H1 (cell line): Measurements from ENCODE around the gene RCOR2. TPM values are rescaled to one million over a fixed set of nuclear protein-coding genes. Genes with fewer than 3 reads are reported as not detected.

Experiments used
- CTCF ChIA-PET: fragments of 300-600 bp; sonication (Branson Sonifier 250); formaldehyde crosslinking; loops from one replicate; lab custom pipeline; 2021; ENCODE audit not compliant: partially characterized antibody; lab: Charles Lee
- POLR2A ChIA-PET: fragments of 300-600 bp; sonication (Branson Sonifier 250); formaldehyde crosslinking; loops from one replicate; lab custom pipeline; 2021; ENCODE audit warnings: inconsistent platforms; ENCODE audit not compliant: partially characterized antibody; lab: Charles Lee
- DNase-seq, 2 experiments: peaks; one replicate each; pipeline versions ENCODE4 v3.0.0 to v3.0.0-alpha.2; 2010 to 2022; ENCODE audit warnings: low spot score in 2 of 2, low read depth in 1 of 2, mixed read lengths in 1 of 2
- FAIRE-seq: peaks from 2 replicates; lab custom pipeline; 2011; peaks lifted over from hg19 to GRCh38; lab: Jason Lieb, UNC
- H2AFZ ChIP-seq: 2 replicates; pipeline ENCODE4 v1.8.1; 2012; ENCODE audit warnings: low read length, inconsistent platforms
- H2AK5ac ChIP-seq: 2 replicates; pipeline ENCODE4 v1.6.1; 2013; ENCODE audit warnings: low read depth, low read length
- H2BK120ac ChIP-seq: replicated peaks from 2 replicates; pipeline ENCODE3; 2013; ENCODE audit warnings: low read depth, low read length, inconsistent platforms
- H2BK12ac ChIP-seq: 2 replicates; pipeline ENCODE4 v1.6.1; 2013; ENCODE audit warnings: low read depth, low read length
- H2BK15ac ChIP-seq: 2 replicates; pipeline ENCODE4 v1.6.1; 2013; ENCODE audit warnings: low read length
- H2BK20ac ChIP-seq: 2 replicates; pipeline ENCODE4 v1.6.1; 2013; ENCODE audit warnings: low read length
- H2BK5ac ChIP-seq: 2 replicates; pipeline ENCODE4 v1.6.1; 2013; ENCODE audit warnings: low read depth, low read length
- H3K14ac ChIP-seq: 2 replicates; pipeline ENCODE4 v1.6.1; 2013; ENCODE audit warnings: inconsistent platforms; ENCODE audit not compliant: insufficient read length
- H3K18ac ChIP-seq: 2 replicates; pipeline ENCODE4 v1.6.1; 2013; ENCODE audit warnings: low read length; ENCODE audit errors: extremely low read depth
- H3K23ac ChIP-seq: 2 replicates; pipeline ENCODE4 v1.6.1; 2013; ENCODE audit warnings: inconsistent platforms; ENCODE audit not compliant: insufficient read length
- H3K23me2 ChIP-seq: 2 replicates; pipeline ENCODE4 v1.6.1; 2013; ENCODE audit warnings: low read depth, low read length
- H3K27ac ChIP-seq: 2 replicates; pipeline ENCODE4 v1.6.1; 2011; ENCODE audit warnings: low read depth, low read length, inconsistent platforms
- H3K27me3 ChIP-seq, 4 experiments: replicated peaks in 1 of 4; 1 replicate in 1 of 4; 2 replicates in 3 of 4; pipeline versions ENCODE4 v1.6.1 to v1.8.1; 2011 to 2013; ENCODE audit warnings: low read length in 3 of 4, mild to moderate bottlenecking in 3 of 4, inconsistent platforms in 2 of 4, mixed read lengths in 2 of 4, moderate library complexity in 1 of 4; ENCODE audit not compliant: control insufficient read depth in 3 of 4, insufficient read depth in 3 of 4; ENCODE audit errors: extremely low read depth in 1 of 4
- H3K36me3 ChIP-seq, 4 experiments: 2 replicates each; pipeline versions ENCODE4 v1.6.1 to v1.8.1; 2011 to 2013; ENCODE audit warnings: mild to moderate bottlenecking in 4 of 4, low read length in 3 of 4, moderate library complexity in 2 of 4, control low read depth in 1 of 4, inconsistent platforms in 1 of 4; ENCODE audit not compliant: insufficient read depth in 4 of 4, control insufficient read depth in 2 of 4
- H3K4ac ChIP-seq: replicated peaks from 2 replicates; pipeline ENCODE3; 2013; ENCODE audit warnings: low read length, low read depth, mixed read lengths, inconsistent platforms; ENCODE audit not compliant: insufficient read length
- H3K4me1 ChIP-seq, 4 experiments: replicated peaks in 1 of 4; 1 replicate in 1 of 4; 2 replicates in 3 of 4; pipeline versions ENCODE4 v1.6.1 to v1.8.1; 2011 to 2013; ENCODE audit warnings: low read length in 3 of 4, inconsistent platforms in 2 of 4, mixed read lengths in 1 of 4; ENCODE audit not compliant: insufficient read depth in 4 of 4, control insufficient read depth in 3 of 4
- H3K4me2 ChIP-seq, 2 experiments: 2 replicates each; pipeline versions ENCODE4 v1.6.1 to v1.8.1; 2011 to 2013; ENCODE audit warnings: low read depth in 2 of 2, low read length in 2 of 2, control low read depth in 1 of 2, inconsistent platforms in 1 of 2, mild to moderate bottlenecking in 1 of 2; ENCODE audit not compliant: insufficient read depth in 1 of 2
- H3K4me3 ChIP-seq, 4 experiments: fragments of 200-600, 300-600 bp in 1 of 4; sonication (generic), shearing (Covaris generic), sonication (Bioruptor Twin) in 1 of 4; 2 replicates each; pipeline versions ENCODE4 v1.5.1 to v1.8.1; 2011 to 2016; ENCODE audit warnings: low read length in 4 of 4, low read depth in 3 of 4, control low read depth in 2 of 4, inconsistent platforms in 2 of 4, mild to moderate bottlenecking in 2 of 4, mixed read lengths in 1 of 4, moderate library complexity in 1 of 4; ENCODE audit not compliant: insufficient read depth in 2 of 4; ENCODE audit errors: extremely low read depth in 1 of 4
- H3K56ac ChIP-seq: replicated peaks from 2 replicates; pipeline ENCODE3; 2013; ENCODE audit warnings: low read depth, mild to moderate bottlenecking, mixed read lengths, low read length, inconsistent platforms; ENCODE audit not compliant: insufficient read length
- H3K79me1 ChIP-seq: 2 replicates; pipeline ENCODE4 v1.6.1; 2013; ENCODE audit warnings: low read depth, low read length, control low read depth
- H3K79me2 ChIP-seq, 2 experiments: 2 replicates each; pipeline versions ENCODE4 v1.6.1 to v1.8.1; 2012 to 2013; ENCODE audit warnings: low read length in 2 of 2, mild to moderate bottlenecking in 2 of 2, inconsistent platforms in 1 of 2; ENCODE audit not compliant: insufficient read depth in 2 of 2, control insufficient read depth in 1 of 2
- H3K9ac ChIP-seq, 4 experiments: replicated peaks in 1 of 4; 1 replicate in 1 of 4; 2 replicates in 3 of 4; pipeline versions ENCODE4 v1.6.1 to v1.8.1; 2011 to 2013; ENCODE audit warnings: low read depth in 3 of 4, low read length in 3 of 4, control low read depth in 2 of 4, mild to moderate bottlenecking in 2 of 4, moderate library complexity in 2 of 4, inconsistent platforms in 1 of 4; ENCODE audit errors: extremely low read depth in 1 of 4
- H3K9me3 ChIP-seq, 2 experiments: 2 replicates each; pipeline versions ENCODE4 v1.6.1 to v1.8.1; 2012 to 2013; ENCODE audit warnings: mild to moderate bottlenecking in 2 of 2, moderate library complexity in 2 of 2, control low read depth in 1 of 2, inconsistent platforms in 1 of 2, low read depth in 1 of 2, low read length in 1 of 2, mixed read lengths in 1 of 2; ENCODE audit not compliant: insufficient read depth in 2 of 2
- H4K20me1 ChIP-seq, 2 experiments: replicated peaks in 1 of 2; 2 replicates each; pipeline versions ENCODE3 to v1.8.1; 2011 to 2013; ENCODE audit warnings: inconsistent platforms in 2 of 2, low read length in 2 of 2, mild to moderate bottlenecking in 1 of 2; ENCODE audit not compliant: insufficient read depth in 2 of 2, control insufficient read depth in 1 of 2
- H4K5ac ChIP-seq: 2 replicates; pipeline ENCODE4 v1.6.1; 2013; ENCODE audit warnings: low read length, low read depth, mixed read lengths, inconsistent platforms; ENCODE audit not compliant: insufficient read length
- H4K8ac ChIP-seq: 2 replicates; pipeline ENCODE4 v1.8.0; 2013; ENCODE audit warnings: mild to moderate bottlenecking, moderate library complexity, low read length, inconsistent platforms; ENCODE audit not compliant: insufficient read depth; ENCODE audit errors: extremely low read depth
- H4K91ac ChIP-seq: replicated peaks from 2 replicates; pipeline ENCODE3; 2013; ENCODE audit warnings: low read length, mixed read lengths, inconsistent platforms; ENCODE audit not compliant: insufficient read length
- CEBPB ChIP-seq: IDR thresholded peaks from 2 replicates; pipeline ENCODE4 v1.6.1; 2012; ENCODE audit warnings: low read depth, low read length
- SP1 ChIP-seq: IDR thresholded peaks from 2 replicates; pipeline ENCODE4 v1.6.1; 2011; ENCODE audit warnings: low read depth, low read length
- WGBS, 2 experiments: shearing (Covaris generic) in 1 of 2; methylation state at CpG; one replicate each; pipeline versions ENCODE4 v1.1.6 to v1.1.7; 2013 to 2015; ENCODE audit warnings: low lambda C conversion rate in 2 of 2, mixed read lengths in 2 of 2, inconsistent platforms in 1 of 2, low coverage in 1 of 2, missing lambda C conversion rate in 1 of 2; ENCODE audit not compliant: insufficient replicate concordance in 2 of 2, insufficient coverage in 1 of 2, insufficient read length in 1 of 2; ENCODE audit errors: extremely low coverage in 1 of 2, missing lambda C conversion rate in 1 of 2; 5-methylcytosine and 5-hydroxymethylcytosine counted together
- polyA plus RNA-seq, 7 experiments: library from polyadenylated mRNA; depleted of rRNA in 3 of 7; stranded (reverse) in 5 of 7; unstranded in 2 of 7; fragments of >200 nt in 5 of 7; fragments of 200-250 nt in 2 of 7; gene quantifications; 1 replicate in 5 of 7; 2 replicates in 1 of 7; 4 replicates in 1 of 7; pipeline versions ENCODE4 v1.2.1 to v1.2.3, GENCODE V29; 2011 to 2013; ENCODE audit warnings: missing spikeins in 2 of 7, mixed read lengths in 2 of 7
- total RNA-seq: library from RNA; stranded (reverse); fragmentation: NEBNext Ultra II Directional; extraction: Animal tissue kit (Norgen Biotek cat#: 25700); gene quantifications from 2 replicates; pipeline ENCODE4 v1.2.1, GENCODE V29; 2021

RCOR2 gene
- total and polyA plus RNA-seq, 2 of the 8 experiments (the other 6 are each of a cell fraction or from before 2014, with no cell fraction given): 54.6 to 78.0 TPM

DNA sequence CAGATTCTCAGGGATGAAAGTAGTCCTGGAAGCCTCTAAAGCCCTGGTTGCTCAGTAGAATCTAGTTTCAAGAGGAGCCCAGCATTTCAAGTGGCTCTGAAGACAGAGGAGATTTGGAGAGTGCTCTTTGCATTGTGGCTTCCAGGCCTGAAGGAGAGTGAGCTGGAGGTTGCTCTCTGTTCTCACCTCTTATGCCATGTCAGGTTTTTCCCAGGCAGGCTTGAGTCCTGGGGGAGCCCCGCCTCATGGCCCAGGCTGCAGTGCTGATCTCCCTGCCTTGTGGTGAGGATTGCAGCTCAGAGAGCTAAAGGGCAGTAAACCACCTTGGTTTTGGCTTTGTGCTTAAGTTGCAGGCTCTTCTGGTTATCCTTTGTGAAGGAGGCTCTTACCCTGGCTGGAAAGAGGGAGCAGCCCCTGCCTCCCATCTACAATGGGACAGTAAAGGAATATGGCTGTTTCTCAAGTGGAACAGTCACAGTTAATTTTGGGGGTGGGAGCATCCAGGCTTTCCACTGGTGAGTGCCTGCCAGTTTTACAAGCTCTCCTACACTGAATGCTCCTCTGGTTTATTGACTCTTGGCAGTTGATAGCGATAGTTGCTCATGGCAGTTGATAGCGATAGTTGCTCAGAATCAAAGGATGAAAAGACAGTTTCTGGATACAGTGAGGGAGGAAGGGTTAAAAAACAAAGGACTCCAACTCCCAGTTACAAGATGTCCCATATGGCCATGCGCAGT is 32.6 kb downstream of the RCOR2 start:
- Histone ChIP-seq H3K23me2 (0 out of 2 replicates have a peak, but pooled peaks cover 3% of the 10 kb centered on the region), H3K9ac (no peak overlapping the region), H3K36me3 (no peaks in the 10 kb centered on the region), H2AFZ (no peak overlapping the region), H3K56ac (no peak overlapping the region), H3K79me2 (peaks cover 0 to 78% of the 10 kb centered on the region in 2 experiments; a peak in 3 of 4 replicates), H3K27me3 (no peaks in the 10 kb centered on the region), H3K4ac (no peak overlapping the region), H4K8ac (no peak overlapping the region), H3K18ac (no peak overlapping the region), H3K27ac (no peak overlapping the region), H4K20me1 (peaks cover 10 to 19% of the 10 kb centered on the region in 2 experiments), H2BK12ac (no peak overlapping the region), H3K79me1 (peaks cover 27% of the 10 kb centered on the region), H2BK20ac (no peak overlapping the region), H3K23ac (no peak overlapping the region), H3K4me1 (peaks cover 21 to 36% (median 26%) of the 10 kb centered on the region in 4 experiments), H3K4me2 (no peak overlapping the region), H4K91ac (no peak overlapping the region), H3K14ac (no peak overlapping the region), H2BK15ac (no peak overlapping the region), H2BK5ac (peak overlapping the region; percentile 75; the same call in 1 of the 2 replicates), H2AK5ac (no peak overlapping the region; the same call in 1 of the 2 replicates), H3K4me3 (no peak overlapping the region), H4K5ac (no peak overlapping the region), H2BK120ac (no peak overlapping the region), H3K9me3 (no peaks in the 10 kb centered on the region)
- FAIRE-seq: no peak
- no peak for TF ChIP-seq CEBPB
- TF ChIP-seq SP1: no peak
- DNase-seq: no peak
- ChIA-PET CTCF (interaction anchor here (1.1 to 5.4 kb wide), 13 partner anchors 9 to 146 kb away, joined by 3 to 38 read pairs (median 5); partner anchors contain the start of gene MARK2), POLR2A (interaction anchor here (1.1 to 2.5 kb wide), 6 partner anchors 21 to 66 kb away, joined by 3 to 8 read pairs (median 5); partner anchors contain the start of gene RCOR2)
- 96% methylated on average over 4 of the region's 4 CpGs; no CpG with 5 or more reads in 1 of the 2 experiments for WGBS, 2 experiments
